ENCODE measurements around the gene MAN2A1.

GRCh38 chr5:109700516-109701153, 10.9 kb downstream of the MAN2A1 start:
- TF ChIP-seq ZNF24 (tag by site-specific recombination; IDR thresholded peaks at IDR 0.05) (no peak), ZNF416 (tag by site-specific recombination; IDR thresholded peaks at IDR 0.05) (no peak), OVOL3 (tag by site-specific recombination; IDR thresholded peaks at IDR 0.05) (no peak), CTCF (tag by site-specific recombination; IDR thresholded peaks at IDR 0.05) (no peak), ZNF211 (tag by site-specific recombination; IDR thresholded peaks at IDR 0.05; ENCODE audit: low read depth) (no peak), ZNF335 (tag by site-specific recombination; conservative IDR thresholded peaks at IDR 0.05) (no peak), ZNF518A (tag by site-specific recombination; conservative IDR thresholded peaks at IDR 0.05; ENCODE audit: low read depth) (no peak), ZFHX2 (tag by site-specific recombination; conservative IDR thresholded peaks at IDR 0.05) (no peak), ZBTB6 (tag by site-specific recombination; IDR thresholded peaks at IDR 0.05) (no peak), ZNF530 (tag by site-specific recombination; IDR thresholded peaks at IDR 0.05; ENCODE audit: low read depth) (no peak), ZBTB21 (tag by site-specific recombination; IDR thresholded peaks at IDR 0.05) (no peak), ZBTB10 (tag by site-specific recombination; IDR thresholded peaks at IDR 0.05) (no peak)
